ENCODE data around the gene RNF128.
"Not testable (repeated sequence)": the region's sequence is repeated elsewhere in the genome, so short reads cannot be mapped to it uniquely, and the experiment has no call there.

The RNF128 gene

DNA sequence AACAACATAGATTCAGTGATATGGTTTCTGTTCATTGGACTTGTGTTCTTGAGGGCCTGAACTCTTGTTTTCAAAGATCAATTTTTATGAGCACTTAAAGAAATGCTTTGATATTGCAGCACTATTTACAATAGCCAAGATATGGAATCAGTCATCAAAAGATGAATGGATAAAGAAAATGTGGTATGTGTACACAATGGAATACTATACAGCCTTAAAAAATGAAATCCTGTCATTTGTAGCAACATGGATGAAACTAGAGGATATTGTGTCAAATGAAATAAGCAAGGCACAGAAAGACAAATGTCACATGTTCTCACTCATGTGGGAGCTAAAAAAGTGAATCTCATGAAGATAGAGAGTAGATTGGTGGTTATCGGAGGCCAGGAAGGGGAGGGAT is 21.9 kb downstream of the RNF128 start:
- DNase-seq, result no peak

DNA sequence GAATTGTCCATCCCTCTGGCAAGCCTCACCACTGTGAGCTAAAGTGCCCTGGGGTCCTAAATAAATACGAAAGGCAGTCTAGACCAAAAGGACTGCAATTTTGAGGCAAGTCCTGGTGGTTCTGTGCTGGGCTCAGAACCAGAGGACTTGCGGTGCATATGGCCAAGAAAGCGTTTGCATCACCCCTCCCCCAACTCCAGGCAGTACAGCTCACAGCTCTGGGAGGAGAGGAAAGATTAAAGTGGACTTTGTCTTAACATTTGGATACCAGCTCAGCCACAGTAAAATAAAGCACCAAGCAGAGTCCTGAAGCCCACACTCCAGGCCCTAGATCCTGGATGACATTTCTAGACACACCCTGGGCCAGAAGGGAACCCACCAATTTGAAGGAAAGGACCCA is 24.9 kb downstream of the RNF128 start:
- DNase-seq, result no peak

DNA sequence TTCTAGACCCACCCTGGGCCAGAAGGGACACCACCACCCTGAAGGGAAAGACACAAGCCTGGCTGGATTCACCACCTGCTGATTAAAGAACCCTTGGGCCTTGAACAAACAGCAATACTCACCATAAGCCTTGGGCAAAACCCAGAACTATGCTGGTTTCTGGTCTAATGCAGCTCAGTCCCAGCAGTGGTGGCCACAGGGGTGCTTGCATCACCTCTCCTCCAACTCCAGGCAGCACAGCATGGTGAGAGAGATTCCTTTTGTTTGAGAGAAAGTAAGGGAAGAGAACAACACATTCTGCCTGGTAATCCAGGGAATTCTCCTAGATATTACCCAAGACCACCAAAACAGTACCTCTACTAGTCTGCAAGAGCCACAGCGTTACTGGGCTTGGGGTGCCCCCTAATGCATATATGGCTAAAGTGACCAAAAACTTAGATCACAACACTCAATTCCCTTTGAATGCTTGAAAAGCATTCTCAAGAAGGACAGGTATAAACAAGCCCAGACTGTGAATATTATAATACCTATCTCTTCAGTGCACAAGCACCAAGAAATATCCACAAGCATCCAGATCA is 25.7 kb downstream of the RNF128 start:
- DNase-seq, result no peak

DNA sequence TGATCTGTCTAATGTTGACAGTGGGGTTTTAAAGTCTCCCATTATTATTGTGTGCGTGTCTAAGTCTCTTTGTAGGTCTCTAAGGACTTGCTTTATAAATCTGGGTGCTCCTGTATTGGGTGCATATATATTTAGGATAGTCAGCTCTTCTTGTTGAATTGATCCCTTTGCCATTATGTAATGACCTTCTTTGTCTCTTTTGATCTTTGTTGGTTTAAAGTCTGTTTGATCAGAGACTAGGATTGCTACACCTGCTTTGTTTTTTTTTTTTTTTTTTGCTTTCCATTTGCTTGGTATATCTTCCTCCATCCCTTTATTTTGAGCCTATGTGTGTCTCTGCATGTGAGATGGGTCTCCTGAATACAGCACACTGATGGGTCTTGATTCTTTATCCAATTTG is 42.8 kb downstream of the RNF128 start:
- not testable (repeated sequence) for DNase-seq

DNA sequence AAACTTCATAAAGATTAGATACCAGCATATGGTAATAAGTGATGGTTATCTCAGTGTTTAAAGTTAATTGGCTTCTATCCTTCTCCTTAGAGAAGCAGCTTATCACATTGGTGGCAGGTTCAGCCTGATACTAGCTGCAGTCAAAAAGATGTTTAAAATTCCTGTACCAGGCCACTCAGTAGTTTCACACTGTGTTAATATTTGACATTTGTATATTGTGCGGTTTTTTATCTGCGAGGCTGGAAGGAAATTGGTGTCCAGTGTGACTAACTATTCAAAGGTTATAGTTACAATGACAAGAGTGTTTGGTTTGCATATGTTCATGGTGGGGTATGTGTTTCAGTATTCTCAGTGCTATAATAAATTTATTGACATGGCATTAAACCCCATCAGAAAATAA is 48.5 kb downstream of the RNF128 start:
- DNase-seq, result no peak

DNA sequence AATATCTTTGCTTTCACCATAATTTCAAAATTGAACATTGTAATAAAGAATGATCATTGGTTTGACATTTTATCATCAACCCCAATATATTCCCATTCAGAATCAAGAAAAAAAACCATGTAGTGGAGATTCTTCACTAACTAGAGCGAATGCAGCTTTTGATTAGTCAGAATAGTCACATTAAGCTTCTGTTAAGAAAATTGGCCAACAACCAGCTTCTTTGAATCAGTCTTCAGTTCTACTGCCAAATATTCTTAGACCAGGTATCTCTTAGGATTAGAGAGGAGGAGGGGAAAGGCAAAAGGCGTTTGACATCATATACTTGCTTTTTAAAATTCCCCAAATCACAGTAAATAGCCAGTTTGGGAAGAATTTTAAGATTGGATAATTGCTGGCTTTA is 53.8 kb downstream of the RNF128 start:
- no peak for DNase-seq

DNA sequence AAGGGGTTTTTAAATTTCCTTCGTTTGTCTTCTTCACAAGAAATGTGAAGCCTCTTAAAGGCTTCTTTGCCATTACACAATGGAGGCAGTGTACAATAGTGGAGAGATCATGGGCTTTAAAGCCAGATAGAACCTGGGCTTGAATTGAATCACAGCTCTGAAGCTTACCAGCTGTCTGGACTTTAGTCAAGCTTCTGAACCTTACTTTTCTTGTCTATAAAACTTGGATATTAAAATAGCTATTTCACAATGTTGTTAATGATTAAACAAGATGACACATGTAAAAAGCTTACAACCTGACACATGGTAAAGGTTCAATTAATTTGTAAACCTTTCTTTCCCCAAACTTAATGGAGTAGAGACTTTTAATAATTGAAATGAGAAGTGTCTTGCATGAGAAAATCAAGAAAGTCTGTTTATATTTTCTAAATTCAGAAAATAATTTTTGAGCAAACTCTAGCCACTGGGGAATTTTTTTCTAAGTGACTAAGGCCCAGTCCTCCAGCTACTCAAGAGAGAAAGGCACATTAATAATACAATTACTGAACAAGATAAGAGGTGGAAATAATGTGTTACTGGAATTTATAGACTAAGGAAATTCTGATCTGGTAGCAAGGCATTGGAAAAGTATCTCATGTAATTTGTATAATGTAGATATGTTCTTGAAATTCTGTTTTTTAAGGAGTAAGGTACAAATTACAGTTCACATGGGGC is 54.3 kb downstream of the RNF128 start:
- DNase-seq, result no peak

DNA sequence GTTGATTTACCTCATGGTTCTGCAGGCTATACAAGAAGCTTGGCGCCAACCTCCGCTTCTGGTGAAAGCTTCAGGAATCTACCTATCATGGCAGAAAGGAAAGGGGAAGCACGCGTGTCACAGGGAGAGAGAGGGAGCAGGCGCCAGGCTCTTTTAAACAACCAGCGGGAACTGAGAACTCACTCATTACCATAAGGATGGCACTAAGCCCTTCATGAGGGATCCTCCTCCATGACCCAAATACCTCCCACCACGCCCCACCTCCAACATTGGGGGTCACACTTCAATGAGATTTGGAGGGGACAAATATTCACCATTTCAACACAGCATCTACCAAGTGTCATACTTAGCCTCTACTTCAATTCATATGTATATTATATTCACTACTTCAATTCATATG is 57.2 kb downstream of the RNF128 start:
- no peak for DNase-seq

DNA sequence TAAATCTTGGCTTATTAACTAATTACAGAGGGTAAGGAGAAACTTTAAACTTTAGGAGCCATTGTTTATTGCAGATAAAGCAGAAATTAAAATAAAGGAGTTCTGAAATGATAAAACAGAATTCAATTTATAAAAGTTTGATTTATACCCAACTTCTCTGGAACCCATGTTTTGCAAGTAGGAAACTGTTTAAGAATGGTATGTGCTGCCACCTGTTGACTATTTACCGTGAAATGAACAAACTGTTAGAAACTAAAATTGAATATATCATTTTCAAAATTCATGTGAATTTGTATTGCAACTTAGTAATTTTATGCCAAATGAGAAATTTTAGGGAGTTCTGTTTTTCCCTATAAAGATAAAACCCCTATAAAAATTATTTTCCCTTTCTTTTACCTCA is 65.0 kb downstream of the RNF128 start:
- DNase-seq, result no peak

DNA sequence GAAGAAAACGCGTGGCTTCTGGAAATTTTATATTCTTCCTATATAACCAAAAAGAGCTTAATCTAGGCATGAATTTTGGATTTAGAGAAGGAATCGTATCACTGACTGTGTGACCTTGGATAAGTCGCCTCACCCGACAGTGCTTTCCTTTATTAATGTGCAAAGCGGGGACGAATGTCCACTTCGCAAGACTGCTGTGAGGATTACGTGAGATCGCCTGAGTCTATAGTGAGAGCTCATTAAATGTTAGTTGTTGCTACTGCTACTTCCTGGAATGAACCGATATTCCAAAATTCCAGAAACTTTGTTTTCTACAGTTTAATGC is 75.5 kb downstream of the RNF128 start:
- no peak for DNase-seq

DNA sequence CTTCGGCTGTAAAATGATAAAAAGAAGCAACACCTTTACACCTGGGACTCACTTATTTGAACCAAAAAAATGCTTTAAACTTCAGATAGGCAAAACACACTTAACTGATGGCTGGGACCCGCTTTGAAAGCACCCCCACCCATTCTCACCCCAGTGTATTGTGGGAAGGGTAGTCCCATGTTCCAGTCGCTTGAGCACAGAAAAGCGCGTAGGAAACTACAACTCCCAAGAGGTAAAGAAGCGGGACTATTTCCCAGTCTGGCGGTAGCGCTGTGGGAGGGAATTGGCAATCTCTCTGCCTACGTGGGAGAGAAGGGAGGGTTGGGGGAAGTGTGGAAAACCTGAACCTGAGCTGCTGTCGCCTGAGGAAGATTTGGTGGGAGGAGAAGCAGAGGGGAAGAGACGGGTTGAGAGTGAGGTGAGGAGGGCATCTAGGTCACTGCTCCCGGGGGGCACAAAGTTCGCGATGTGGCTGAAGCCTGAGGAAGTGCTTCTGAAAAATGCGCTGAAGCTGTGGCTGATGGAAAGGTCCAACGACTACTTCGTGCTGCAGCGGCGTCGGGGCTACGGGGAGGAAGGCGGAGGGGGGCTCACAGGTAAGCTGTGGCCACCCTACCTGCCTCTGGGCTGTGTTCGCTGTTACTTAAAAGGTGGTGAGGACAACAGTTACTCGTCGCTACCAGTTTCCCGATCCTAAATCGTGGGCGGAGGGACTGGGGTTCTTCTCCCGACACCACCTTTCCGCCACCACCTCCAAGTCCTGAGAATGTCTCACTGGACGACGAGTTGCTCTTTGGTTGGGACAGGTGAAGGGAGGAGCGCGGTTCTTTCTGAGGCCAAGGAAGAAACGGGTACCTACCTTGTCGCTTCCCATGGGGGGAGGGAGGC is 76.1 kb downstream of the RNF128 start, which contains the start of gene TBC1D8B:
TSS of gene TBC1D8B (plus strand) at position 286 of the 888 bp plus-strand sequence. CDS start at position 467, 181 bp downstream.
- peak; percentile 13 for DNase-seq

DNA sequence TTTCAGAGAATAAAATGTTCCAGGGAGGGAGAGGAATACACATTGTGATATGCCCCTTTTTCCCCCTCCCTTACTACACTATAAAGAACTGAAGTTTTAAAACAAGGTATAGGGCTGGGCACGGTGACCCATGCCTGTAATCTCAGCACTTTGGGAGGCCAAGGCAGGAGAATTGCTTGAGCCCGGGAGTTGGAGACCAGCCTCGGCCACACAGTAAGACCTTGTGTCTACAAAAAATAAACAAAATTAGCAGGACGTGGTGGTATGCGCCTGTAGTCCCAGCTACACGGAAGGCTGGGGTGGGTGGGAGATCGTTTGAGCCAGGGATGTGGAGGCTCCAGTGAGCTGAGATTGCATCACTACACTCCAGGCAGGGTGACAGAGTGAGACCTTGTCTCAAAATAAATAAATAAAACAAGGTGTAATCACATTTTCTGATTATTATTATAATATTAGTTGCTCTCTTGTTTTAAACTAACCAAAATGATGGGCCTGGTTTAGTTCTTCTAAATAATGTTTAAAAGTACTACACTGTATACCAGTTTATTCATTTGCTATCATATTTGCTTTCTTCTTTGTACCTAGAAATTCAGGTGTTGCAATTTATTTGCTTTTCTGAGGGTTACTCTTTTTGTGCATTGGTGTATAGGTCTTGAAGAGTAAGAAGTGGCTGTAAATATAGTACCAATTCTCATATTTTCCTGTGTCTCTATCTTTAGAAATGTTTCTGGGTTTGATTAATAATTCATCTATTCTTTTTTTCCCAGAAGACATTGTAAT is 84.8 kb downstream of the RNF128 start:
- DNase-seq, result no peak

DNA sequence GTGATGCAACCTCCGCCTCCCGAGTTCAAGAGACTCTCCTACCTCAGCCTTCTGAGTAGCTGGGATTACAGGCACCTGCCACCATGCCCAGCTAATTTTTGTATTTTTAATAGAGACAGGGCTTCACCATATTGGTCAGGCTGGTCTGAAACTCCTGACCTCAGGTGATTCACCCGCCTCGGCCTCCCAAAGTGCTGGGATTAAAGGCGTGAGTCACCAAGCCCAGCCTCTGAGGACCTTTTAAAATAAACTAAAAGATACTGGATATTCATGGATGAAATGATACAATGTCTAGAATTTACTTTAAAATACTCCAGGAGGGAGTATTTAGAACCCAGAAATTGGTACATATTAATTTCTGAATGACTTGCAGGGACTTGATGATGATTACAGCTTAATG is 86.4 kb downstream of the RNF128 start:
- not testable (repeated sequence) for DNase-seq

DNA sequence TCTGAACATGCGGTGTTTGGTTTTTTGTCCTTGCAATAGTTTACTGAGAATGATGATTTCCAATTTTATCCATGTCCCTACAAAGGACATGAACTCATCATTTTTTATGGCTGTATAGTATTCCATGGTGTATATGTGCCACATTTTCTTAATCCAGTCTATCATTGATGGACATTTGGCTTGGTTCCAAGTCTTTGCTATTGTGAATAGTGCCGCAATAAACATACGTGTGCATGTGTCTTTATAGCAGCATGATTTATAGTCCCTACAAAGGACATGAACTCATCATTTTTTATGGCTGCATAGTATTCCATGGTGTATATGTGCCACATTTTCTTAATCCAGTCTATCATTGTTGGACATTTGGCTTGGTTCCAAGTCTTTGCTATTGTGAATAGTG is 87.6 kb downstream of the RNF128 start:
- not testable (repeated sequence) for DNase-seq
